Measurements from ENCODE around the gene ARHGEF4. TPM values are rescaled to one million over a fixed set of nuclear protein-coding genes. Genes with fewer than 3 reads are reported as not detected.

ARHGEF4 gene
- total RNA-seq, 1 experiment from 2014 or later, result 21.8 TPM

DNA sequence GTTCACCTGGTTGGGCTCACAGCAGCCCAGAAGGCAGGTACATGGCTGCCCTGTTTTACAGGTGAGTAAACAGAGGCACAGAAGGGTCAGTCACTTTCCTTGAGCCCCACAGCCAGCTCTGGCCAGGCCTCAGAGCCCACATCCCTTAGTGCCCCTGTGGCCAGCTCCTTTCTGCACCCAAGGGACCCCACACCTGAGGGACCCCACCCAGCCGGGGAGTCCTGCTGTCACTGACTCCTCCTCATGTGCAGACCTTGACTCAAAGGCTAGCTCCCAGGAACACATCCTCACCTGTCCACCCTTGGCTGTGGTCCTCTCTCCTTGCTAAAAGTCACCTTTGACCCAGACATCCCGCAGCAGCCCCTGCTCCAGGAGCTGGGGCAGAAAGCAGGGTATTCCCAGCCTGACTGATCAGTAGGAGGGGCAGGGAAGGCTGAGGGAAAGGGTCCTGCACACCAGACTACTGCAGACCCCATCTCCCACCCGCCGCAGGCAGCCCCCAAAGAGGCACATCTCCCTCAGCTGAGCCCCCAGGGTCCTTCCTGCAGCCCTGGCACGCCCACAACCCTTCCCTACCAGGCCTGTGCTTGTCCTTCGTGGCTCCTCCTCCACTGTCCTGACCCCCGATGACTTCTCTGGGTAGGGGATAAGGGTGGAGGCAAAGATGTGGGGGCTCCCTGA is 9.8 kb upstream of the ARHGEF4 start:
- H3K27ac Mint-ChIP-seq, result no peak overlapping the region
- TF ChIP-seq GRHL2 (CRISPR knock-in tag; IDR thresholded peaks at IDR 0.05; ENCODE audit: insufficient replicate concordance, severe bottlenecking) (no peak), SP1 (CRISPR knock-in tag; conservative IDR thresholded peaks at IDR 0.05) (no peak), CBFB (CRISPR knock-in tag; IDR thresholded peaks at IDR 0.05; ENCODE audit: low read depth) (no peak), FOXJ3 (CRISPR knock-in tag; IDR thresholded peaks at IDR 0.05; ENCODE audit: borderline replicate concordance) (no peak), STAT6 (CRISPR knock-in tag; conservative IDR thresholded peaks at IDR 0.05; ENCODE audit: low read depth) (no peak), JUN (CRISPR knock-in tag; IDR thresholded peaks at IDR 0.05) (no peak), IRF1 (CRISPR knock-in tag; IDR thresholded peaks at IDR 0.05) (no peak), CREB1 (CRISPR knock-in tag; IDR thresholded peaks at IDR 0.05) (no peak), AR (CRISPR knock-in tag; IDR thresholded peaks at IDR 0.05) (no peak), FOXP4 (CRISPR knock-in tag; IDR thresholded peaks at IDR 0.05) (no peak), EMX1 (CRISPR knock-in tag; IDR thresholded peaks at IDR 0.05) (no peak), ZNF396 (CRISPR knock-in tag; IDR thresholded peaks at IDR 0.05; ENCODE audit: borderline replicate concordance) (no peak), GABPB1 (CRISPR knock-in tag; IDR thresholded peaks at IDR 0.05) (no peak)
- TF ChIP-seq, protein P1, sequence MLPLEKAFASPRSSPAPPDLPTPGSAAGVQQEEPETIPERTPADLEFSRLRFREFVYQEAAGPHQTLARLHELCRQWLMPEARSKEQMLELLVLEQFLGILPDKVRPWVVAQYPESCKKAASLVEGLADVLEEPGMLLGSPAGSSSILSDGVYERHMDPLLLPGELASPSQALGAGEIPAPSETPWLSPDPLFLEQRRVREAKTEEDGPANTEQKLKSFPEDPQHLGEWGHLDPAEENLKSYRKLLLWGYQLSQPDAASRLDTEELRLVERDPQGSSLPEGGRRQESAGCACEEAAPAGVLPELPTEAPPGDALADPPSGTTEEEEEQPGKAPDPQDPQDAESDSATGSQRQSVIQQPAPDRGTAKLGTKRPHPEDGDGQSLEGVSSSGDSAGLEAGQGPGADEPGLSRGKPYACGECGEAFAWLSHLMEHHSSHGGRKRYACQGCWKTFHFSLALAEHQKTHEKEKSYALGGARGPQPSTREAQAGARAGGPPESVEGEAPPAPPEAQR (CRISPR knock-in tag; IDR thresholded peaks at IDR 0.05), result no peak
- TF ChIP-seq, protein P2, sequence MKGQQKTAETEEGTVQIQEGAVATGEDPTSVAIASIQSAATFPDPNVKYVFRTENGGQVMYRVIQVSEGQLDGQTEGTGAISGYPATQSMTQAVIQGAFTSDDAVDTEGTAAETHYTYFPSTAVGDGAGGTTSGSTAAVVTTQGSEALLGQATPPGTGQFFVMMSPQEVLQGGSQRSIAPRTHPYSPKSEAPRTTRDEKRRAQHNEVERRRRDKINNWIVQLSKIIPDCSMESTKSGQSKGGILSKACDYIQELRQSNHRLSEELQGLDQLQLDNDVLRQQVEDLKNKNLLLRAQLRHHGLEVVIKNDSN (CRISPR knock-in tag; IDR thresholded peaks at IDR 0.05), result no peak
- TF ChIP-seq, protein P3, sequence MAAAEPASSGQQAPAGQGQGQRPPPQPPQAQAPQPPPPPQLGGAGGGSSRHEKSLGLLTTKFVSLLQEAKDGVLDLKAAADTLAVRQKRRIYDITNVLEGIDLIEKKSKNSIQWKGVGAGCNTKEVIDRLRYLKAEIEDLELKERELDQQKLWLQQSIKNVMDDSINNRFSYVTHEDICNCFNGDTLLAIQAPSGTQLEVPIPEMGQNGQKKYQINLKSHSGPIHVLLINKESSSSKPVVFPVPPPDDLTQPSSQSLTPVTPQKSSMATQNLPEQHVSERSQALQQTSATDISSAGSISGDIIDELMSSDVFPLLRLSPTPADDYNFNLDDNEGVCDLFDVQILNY (CRISPR knock-in tag; IDR thresholded peaks at IDR 0.05), result no peak
- TF ChIP-seq, protein P4, sequence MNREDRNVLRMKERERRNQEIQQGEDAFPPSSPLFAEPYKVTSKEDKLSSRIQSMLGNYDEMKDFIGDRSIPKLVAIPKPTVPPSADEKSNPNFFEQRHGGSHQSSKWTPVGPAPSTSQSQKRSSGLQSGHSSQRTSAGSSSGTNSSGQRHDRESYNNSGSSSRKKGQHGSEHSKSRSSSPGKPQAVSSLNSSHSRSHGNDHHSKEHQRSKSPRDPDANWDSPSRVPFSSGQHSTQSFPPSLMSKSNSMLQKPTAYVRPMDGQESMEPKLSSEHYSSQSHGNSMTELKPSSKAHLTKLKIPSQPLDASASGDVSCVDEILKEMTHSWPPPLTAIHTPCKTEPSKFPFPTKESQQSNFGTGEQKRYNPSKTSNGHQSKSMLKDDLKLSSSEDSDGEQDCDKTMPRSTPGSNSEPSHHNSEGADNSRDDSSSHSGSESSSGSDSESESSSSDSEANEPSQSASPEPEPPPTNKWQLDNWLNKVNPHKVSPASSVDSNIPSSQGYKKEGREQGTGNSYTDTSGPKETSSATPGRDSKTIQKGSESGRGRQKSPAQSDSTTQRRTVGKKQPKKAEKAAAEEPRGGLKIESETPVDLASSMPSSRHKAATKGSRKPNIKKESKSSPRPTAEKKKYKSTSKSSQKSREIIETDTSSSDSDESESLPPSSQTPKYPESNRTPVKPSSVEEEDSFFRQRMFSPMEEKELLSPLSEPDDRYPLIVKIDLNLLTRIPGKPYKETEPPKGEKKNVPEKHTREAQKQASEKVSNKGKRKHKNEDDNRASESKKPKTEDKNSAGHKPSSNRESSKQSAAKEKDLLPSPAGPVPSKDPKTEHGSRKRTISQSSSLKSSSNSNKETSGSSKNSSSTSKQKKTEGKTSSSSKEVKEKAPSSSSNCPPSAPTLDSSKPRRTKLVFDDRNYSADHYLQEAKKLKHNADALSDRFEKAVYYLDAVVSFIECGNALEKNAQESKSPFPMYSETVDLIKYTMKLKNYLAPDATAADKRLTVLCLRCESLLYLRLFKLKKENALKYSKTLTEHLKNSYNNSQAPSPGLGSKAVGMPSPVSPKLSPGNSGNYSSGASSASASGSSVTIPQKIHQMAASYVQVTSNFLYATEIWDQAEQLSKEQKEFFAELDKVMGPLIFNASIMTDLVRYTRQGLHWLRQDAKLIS (CRISPR knock-in tag; IDR thresholded peaks at IDR 0.05; ENCODE audit: borderline replicate concordance), result no peak
- TF ChIP-seq, protein P5, sequence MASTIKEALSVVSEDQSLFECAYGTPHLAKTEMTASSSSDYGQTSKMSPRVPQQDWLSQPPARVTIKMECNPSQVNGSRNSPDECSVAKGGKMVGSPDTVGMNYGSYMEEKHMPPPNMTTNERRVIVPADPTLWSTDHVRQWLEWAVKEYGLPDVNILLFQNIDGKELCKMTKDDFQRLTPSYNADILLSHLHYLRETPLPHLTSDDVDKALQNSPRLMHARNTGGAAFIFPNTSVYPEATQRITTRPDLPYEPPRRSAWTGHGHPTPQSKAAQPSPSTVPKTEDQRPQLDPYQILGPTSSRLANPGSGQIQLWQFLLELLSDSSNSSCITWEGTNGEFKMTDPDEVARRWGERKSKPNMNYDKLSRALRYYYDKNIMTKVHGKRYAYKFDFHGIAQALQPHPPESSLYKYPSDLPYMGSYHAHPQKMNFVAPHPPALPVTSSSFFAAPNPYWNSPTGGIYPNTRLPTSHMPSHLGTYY (CRISPR knock-in tag; IDR thresholded peaks at IDR 0.05), result no peak
- peaks cover 9% of the 10 kb centered on the region for H3K4me1 Mint-ChIP-seq
- no peak overlapping the region for H3K4me3 Mint-ChIP-seq
- ChIA-PET CTCF (interaction anchor here (1.0 to 1.6 kb wide), 2 partner anchors 9 to 29 kb away, joined by 3 to 6 read pairs; partner anchors contain the start of gene ARHGEF4), POLR2A (no interaction called here)
- DNase-seq (ENCODE audit: low spot score) (no peak), ATAC-seq (no peak)
- H3K9me3 Mint-ChIP-seq, result no peaks in the 10 kb centered on the region
- H3K27me3 Mint-ChIP-seq (ENCODE audit: low read depth), result no peaks in the 10 kb centered on the region
- H3K36me3 Mint-ChIP-seq, result no peaks in the 10 kb centered on the region
